Limb (tissue), 2 donors: ENCODE measurements around the gene SMLR1.
A peak's percentile ranks its signal among the peaks of the same experiment; 100 is the strongest.

ENCODE experiments used
- DNase-seq, 2 donors: peaks; one replicate each; pipeline ENCODE4 v3.0.0-alpha.2; 2016; ENCODE audit errors: extremely low spot score in 2 of 2

Gene SMLR1

GRCh38 chr6:130824978-130825694, 2.1 kb upstream of the SMLR1 start:
- no peak for DNase-seq

GRCh38 chr6:130825772-130826441, 1.3 kb upstream of the SMLR1 start:
- DNase-seq: no peak

- no peak for DNase-seq
Observed at GRCh38 chr6:130826442-130827246, 562 bp upstream of the SMLR1 start.

DNA sequence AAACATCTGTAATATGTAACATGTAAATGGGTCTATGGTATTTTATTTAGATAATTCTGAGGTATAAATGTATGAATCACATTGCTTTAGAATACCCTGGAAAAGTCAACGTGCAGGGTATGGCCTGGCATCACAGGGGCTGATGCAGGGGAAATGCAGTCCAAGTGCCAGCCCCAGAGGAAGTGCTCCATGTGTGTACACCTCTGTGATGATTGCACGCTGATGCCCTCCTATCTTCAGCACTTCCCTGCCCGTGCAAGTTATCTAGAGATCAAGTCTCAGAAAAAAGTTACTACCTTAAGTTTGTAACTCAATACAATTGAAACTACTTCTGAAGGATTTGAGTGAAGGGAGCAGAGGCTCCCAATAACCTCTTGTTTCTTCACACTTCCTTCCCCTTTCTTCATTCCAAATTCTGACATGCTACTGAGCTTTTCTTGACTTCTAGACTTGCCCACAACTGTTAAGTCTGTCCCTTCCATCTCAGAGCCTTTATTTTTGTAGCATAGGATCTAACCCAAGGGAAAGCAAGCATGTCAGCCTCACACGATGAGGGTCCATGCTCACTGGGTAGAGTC, 2.2 kb downstream of the SMLR1 start:
- DNase-seq: no peak

DNA sequence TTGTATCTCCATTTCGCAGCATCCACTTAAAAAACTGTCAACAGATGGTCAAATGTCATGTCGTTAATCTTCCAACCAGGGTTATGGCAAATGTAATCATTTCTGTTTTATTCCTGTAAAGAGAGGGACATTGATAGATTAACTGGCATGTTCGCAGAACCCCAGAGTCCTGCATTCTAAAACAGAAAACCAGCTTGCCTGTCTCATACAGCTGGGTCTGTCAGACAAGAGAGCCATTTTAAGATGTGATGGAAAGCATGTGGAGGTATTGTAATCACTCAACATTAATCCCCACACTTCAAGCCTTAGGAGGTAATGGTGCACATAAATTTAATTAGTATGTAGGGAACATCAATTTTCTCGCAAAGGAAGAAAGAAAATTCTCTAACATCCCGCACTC, 4.4 kb downstream of the SMLR1 start:
- DNase-seq: no peak

GRCh38 chr6:130833569-130833968, 6.4 kb downstream of the SMLR1 start:
- no peak for DNase-seq

- DNase-seq: no peak
Observed at GRCh38 chr6:130834482-130835251, 7.5 kb downstream of the SMLR1 start.

DNA sequence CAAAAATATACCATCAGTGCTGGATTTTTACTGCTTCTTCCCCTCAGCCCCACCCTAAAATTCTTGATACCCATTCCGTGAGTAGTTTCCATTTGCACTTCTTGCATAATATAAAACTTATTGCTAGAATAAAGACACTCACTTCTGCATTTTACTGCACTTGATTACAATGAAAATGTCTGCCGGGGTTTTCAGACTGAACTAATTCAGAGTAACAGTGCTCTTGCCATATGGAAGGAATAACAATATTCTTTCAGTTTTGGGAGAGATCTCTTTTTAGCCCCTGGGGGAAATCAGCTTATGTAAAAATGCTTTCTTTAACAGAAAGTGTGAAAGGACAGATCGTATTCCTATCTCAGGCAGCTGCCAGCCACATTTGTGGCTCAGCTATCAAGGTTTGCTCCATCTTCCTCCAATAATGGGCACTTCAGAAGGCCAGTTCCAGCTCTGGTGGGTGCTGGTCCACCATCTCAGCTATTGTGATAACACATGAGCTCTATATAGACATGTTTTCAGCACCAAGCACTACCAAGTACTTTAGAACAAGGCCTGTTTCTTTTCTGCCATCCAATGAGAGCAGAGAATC, 8.9 kb downstream of the SMLR1 start:
- DNase-seq: no peak

- no peak for DNase-seq
Observed at GRCh38 chr6:130837067-130837466, 9.9 kb downstream of the SMLR1 start.

GRCh38 chr6:130838250-130838860, 11.1 kb downstream of the SMLR1 start:
- no peak for DNase-seq

DNA sequence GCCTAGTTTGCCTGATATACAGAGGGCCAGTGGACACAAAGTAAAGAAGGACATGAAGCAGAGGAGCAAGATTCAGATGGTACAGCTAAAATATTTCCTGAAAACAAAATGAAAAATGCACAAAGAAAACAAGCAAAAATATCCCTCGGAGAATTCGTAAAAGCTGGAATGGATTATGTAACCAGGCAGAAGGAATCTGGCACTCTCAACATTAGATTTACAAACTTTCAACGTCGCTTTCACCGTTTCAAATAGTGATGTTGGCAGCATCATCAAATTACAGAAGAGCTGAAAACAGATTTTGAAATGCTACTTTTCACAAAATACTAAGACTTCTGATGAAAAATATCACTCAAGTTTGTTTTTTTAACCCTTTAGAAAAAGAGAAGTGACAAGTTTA, 11.7 kb downstream of the SMLR1 start:
- DNase-seq: no peak

DNA sequence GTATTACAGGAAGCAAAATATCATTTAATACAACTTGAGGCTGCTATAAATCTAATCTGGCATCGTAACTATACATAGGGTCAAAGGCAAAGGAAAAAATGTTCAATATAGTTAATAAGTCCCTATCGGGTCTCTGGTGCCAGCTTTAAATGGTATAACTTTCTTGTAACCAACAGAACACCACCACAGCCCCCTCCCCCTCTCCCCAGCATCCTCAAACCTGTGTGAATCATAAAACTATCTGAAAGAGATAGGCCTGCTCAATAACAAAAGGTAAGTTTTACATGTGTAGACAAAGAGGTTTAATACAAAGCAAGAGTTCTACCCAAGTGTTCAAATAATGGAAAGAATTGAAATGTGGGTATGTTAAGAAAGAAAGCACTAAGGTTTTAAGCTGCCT, 12.2 kb downstream of the SMLR1 start:
- DNase-seq: no peak

DNA sequence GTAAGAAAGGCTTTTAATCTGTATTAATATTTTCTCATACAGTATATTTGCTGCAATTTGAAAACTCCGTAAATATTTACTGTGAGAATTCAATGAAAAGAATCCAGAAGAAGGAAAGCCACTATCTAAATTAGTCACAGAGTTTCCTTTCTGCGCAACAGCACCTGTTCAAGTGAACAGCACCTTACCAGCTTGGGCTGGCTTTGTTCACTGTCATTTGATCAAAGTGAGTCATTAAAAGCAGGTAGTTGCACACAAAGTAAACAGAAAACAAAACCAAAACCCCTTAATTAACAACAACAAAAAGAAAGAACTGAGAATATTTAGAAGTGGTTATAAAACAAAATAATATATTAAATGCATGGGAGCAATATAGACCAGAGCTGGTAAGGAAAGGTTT, 12.8 kb downstream of the SMLR1 start:
- DNase-seq: no peak

GRCh38 chr6:130841128-130841728, 14.0 kb downstream of the SMLR1 start:
- DNase-seq: no peak

GRCh38 chr6:130843575-130844320, 16.5 kb downstream of the SMLR1 start:
- DNase-seq: peak in 1 of 2 donors; percentile 48

- no peak for DNase-seq
Observed at GRCh38 chr6:130846501-130846900, 19.3 kb downstream of the SMLR1 start.

DNA sequence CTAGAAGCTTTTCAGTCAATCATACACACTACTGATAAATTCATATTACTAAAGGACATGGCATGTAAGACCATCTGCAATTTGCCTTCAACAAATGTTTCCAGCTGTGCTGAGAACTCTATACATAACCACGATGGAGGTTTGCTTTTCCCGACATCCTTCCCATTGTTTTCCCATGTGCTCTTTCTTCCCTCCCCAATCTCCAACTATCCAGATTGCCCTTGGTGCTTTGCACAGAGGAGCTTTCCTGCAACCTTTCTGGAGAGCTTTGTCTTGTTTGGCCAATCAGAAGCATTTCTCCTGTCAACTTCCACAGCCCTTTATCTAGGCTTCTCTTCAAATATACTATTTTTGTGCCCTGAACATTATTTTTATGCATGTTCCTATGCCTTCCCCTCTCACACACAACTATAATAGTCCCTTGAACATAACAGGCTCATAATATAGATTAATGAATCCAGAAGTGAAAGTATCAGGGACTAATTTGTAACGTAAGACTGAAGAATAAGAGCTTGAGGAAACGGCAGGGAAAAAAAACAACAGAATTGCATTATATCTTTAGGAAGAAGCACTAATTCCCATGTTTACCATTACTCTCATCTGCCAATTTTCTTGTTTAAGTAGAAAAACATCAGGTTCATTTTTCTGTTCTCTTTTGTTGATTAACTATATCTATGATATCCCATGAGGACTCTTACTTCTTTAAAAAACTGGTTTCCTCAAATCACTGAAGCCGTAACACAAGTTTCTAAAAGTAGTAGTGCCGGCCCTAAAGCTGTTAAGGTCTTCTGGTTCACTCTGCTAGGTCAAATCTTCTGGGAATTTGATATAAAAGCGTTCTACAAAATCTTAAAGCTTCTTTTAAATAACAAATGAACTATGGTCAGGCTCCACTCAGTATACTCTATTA, 20.1 kb downstream of the SMLR1 start:
- no peak for DNase-seq

GRCh38 chr6:130848945-130849344, 21.7 kb downstream of the SMLR1 start:
- no peak for DNase-seq
